Measurements from ENCODE around the gene MED14. TPM values are rescaled to one million over a fixed set of nuclear protein-coding genes. Genes with fewer than 3 reads are reported as not detected.
"Not testable (repeated sequence)": the region's sequence is repeated elsewhere in the genome, so short reads cannot be mapped to it uniquely, and the experiment has no call there.

Gene MED14
- total RNA-seq, 2 donors from 2014 or later, result 16.1 to 22.1 TPM

GRCh38 chrX:40736170-40736505 is 796 bp upstream of the MED14 start:
- no peaks in the 10 kb centered on the region for H3K36me3 ChIP-seq
- no peak for TF ChIP-seq CTCF (IDR thresholded peaks at IDR 0.05)
- DNase-seq (ENCODE audit: low spot score), result no peak
- H3K9me3 ChIP-seq, result no peaks in the 10 kb centered on the region
- peak overlapping the region; percentile 75 to 80 for H3K4me3 ChIP-seq
- H3K4me1 ChIP-seq, result peaks cover 0 to 12% of the 10 kb centered on the region in 2 donors
- H3K27me3 ChIP-seq, result no peaks in the 10 kb centered on the region
- peak overlapping the region; percentile 92 to 96 for H3K27ac ChIP-seq

DNA sequence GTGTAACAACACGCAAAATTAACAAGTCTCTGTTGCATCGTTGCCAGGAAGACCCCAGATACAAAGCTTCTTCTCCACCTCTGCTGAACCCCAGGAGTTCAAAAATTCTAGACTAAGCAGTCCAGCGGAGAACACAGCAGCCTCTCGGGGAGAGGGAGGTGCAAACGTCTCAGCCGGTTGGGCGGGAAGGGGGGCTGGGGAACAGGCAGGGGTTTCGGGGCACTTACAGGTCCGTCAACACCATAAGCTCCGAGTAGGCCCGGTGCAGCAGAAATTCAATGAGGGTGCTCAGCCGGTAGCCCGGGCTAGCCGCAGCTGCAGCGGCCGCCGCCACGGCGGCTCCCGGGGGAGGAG is 394 bp downstream of the MED14 start:
- H3K9me3 ChIP-seq, result no peaks in the 10 kb centered on the region
- H3K4me1 ChIP-seq, result peaks cover 0 to 18% of the 10 kb centered on the region in 2 donors
- no peaks in the 10 kb centered on the region for H3K27me3 ChIP-seq
- peak overlapping the region; percentile 92 to 96 for H3K27ac ChIP-seq
- peak overlapping the region; percentile 75 to 80 for H3K4me3 ChIP-seq
- TF ChIP-seq CTCF (IDR thresholded peaks at IDR 0.05), result no peak
- no peak for DNase-seq (ENCODE audit: low spot score)
- H3K36me3 ChIP-seq, result no peaks in the 10 kb centered on the region

GRCh38 chrX:40733706-40734105 is 1.6 kb downstream of the MED14 start:
- DNase-seq (ENCODE audit: low spot score), result no peak
- Histone ChIP-seq H3K4me3 (peak overlapping the region in 1 of 2 donors; percentile 75), H3K27ac (no peak overlapping the region), H3K27me3 (no peaks in the 10 kb centered on the region), H3K36me3 (no peaks in the 10 kb centered on the region), H3K9me3 (no peaks in the 10 kb centered on the region), H3K4me1 (peaks cover 0 to 18% of the 10 kb centered on the region in 2 donors)
- no peak for TF ChIP-seq CTCF (IDR thresholded peaks at IDR 0.05)

DNA sequence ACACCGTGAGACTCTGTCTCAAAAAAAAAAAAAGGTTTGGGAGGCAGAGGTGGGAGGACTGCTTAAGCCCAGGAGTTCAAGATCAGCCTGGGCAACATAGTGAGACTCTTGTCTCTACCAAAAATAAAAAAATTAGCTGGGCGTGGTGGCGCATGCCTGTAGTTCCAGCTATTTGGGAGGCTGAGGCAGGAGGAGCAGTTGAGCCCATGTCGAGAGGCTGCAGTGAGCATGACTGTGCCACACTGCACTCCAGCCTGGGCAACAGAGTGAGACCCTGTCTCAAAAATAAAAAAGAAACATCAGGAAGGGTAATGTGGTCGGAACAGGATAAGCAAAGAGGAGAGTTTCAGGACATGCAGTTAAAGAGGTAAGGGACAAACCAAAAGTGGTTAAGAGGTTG is 2.8 kb downstream of the MED14 start:
- H3K27ac ChIP-seq, result not testable (repeated sequence)
- H3K4me1 ChIP-seq, result peaks cover 0 to 18% of the 10 kb centered on the region in 2 donors

GRCh38 chrX:40729598-40730584 is 5.5 kb downstream of the MED14 start:
- Histone ChIP-seq H3K9me3 (no peaks in the 10 kb centered on the region), H3K27me3 (no peaks in the 10 kb centered on the region), H3K4me3 (no peak overlapping the region), H3K4me1 (peaks cover 0 to 18% of the 10 kb centered on the region in 2 donors), H3K27ac (no peak overlapping the region), H3K36me3 (no peaks in the 10 kb centered on the region)
- TF ChIP-seq CTCF (IDR thresholded peaks at IDR 0.05), result no peak
- no peak for DNase-seq (ENCODE audit: low spot score)

More for the DNA sequence above, 2.8 kb downstream of the MED14 start:
- H3K9me3 ChIP-seq; H3K27me3 ChIP-seq; H3K4me3 ChIP-seq; H3K36me3 ChIP-seq; DNase-seq (ENCODE audit: low spot score): not testable (repeated sequence)

- no peak for TF ChIP-seq CTCF (IDR thresholded peaks at IDR 0.05)
- DNase-seq (ENCODE audit: low spot score), result no peak
- no peaks in the 10 kb centered on the region for H3K36me3 ChIP-seq
- H3K4me3 ChIP-seq, result no peak overlapping the region
- H3K4me1 ChIP-seq, result peaks cover 0 to 5% of the 10 kb centered on the region in 2 donors
- H3K27me3 ChIP-seq, result no peaks in the 10 kb centered on the region
- H3K27ac ChIP-seq, result no peak overlapping the region
- H3K9me3 ChIP-seq, result no peaks in the 10 kb centered on the region
These were observed 7.6 kb downstream of the MED14 start for GRCh38 chrX:40727581-40728252.
